Measurements from ENCODE around the gene CA5A. TPM values are rescaled to one million over a fixed set of nuclear protein-coding genes. Genes with fewer than 3 reads are reported as not detected.

CA5A gene
- total RNA-seq, 2 experiments from 2014 or later = not detected

- Histone ChIP-seq H3K4me1 (ENCODE audit: insufficient read depth, low read length) (peaks cover 10% of the 10 kb centered on the region), H3K4me3 (ENCODE audit: low read length) (no peak overlapping the region), H3K36me3 (ENCODE audit: insufficient read depth, low read length) (peaks cover 12% of the 10 kb centered on the region), H3K9me3 (ENCODE audit: control insufficient read depth in 1 of 2, insufficient read depth in 1 of 2, low read length in 2 of 2) (no peaks in the 10 kb centered on the region), H3K27ac (ENCODE audit: low read depth in 1 of 2, low read length in 2 of 2) (no peak overlapping the region), H3K27me3 (ENCODE audit: control insufficient read depth in 1 of 2, insufficient read depth in 2 of 2, low read length in 2 of 2) (no peaks in the 10 kb centered on the region)
- H3K4me1 Mint-ChIP-seq (ENCODE audit: low read depth) = peaks cover 6% of the 10 kb centered on the region
- ATAC-seq (ENCODE audit: poor library complexity) (no peak), DNase-seq (no peak)
- H3K27me3 Mint-ChIP-seq = no peaks in the 10 kb centered on the region
- no peaks in the 10 kb centered on the region for H3K9me3 Mint-ChIP-seq
- H3K27ac Mint-ChIP-seq = no peak overlapping the region
- ChIA-PET POLR2A (no interaction called here), CTCF (interaction anchor here (2.1 kb wide), 1 partner anchor 66 kb away, joined by 7 read pairs; no protein-coding TSS in a partner anchor)
- no peak overlapping the region for H3K4me3 Mint-ChIP-seq
- peaks cover 6% of the 10 kb centered on the region for H3K36me3 Mint-ChIP-seq (ENCODE audit: low read depth)
- intact Hi-C loops (cut with DNase I, micrococcal nuclease) = loop anchor here in 1 of 2 experiments (2.0 kb wide), 1 partner anchor 24 kb away; no protein-coding TSS in a partner anchor
- TF ChIP-seq CTCF (IDR thresholded peaks at IDR 0.05) = no peak
Observed at GRCh38 chr16:87844809-87845208, 91.5 kb downstream of the CA5A start.

- TF ChIP-seq CTCF (IDR thresholded peaks at IDR 0.05) = no peak
- intact Hi-C loops (cut with DNase I, micrococcal nuclease) = loop anchor here in 1 of 2 experiments (2.0 kb wide), 1 partner anchor 23 kb away; no protein-coding TSS in a partner anchor
- Mint-ChIP-seq H3K27me3 (no peaks in the 10 kb centered on the region), H3K36me3 (ENCODE audit: low read depth) (peaks cover 6% of the 10 kb centered on the region), H3K27ac (no peak overlapping the region), H3K9me3 (no peaks in the 10 kb centered on the region), H3K4me3 (peak overlapping the region; percentile 34), H3K4me1 (ENCODE audit: low read depth) (peaks cover 6% of the 10 kb centered on the region)
- Histone ChIP-seq H3K9me3 (ENCODE audit: control insufficient read depth in 1 of 2, insufficient read depth in 1 of 2, low read length in 2 of 2) (no peaks in the 10 kb centered on the region), H3K36me3 (ENCODE audit: insufficient read depth, low read length) (peaks cover 18% of the 10 kb centered on the region), H3K27me3 (ENCODE audit: control insufficient read depth in 1 of 2, insufficient read depth in 2 of 2, low read length in 2 of 2) (no peaks in the 10 kb centered on the region), H3K4me3 (ENCODE audit: low read length) (no peak overlapping the region), H3K4me1 (ENCODE audit: insufficient read depth, low read length) (peaks cover 10% of the 10 kb centered on the region), H3K27ac (ENCODE audit: low read depth in 1 of 2, low read length in 2 of 2) (no peak overlapping the region)
- POLR2A ChIA-PET = no interaction called here
- ATAC-seq (ENCODE audit: poor library complexity) (no peak), DNase-seq (no peak)
- CTCF ChIA-PET = interaction anchor here (2.1 kb wide), 1 partner anchor 65 kb away, joined by 7 read pairs; no protein-coding TSS in a partner anchor
Observed at GRCh38 chr16:87844120-87844733, 92.1 kb downstream of the CA5A start.

DNA sequence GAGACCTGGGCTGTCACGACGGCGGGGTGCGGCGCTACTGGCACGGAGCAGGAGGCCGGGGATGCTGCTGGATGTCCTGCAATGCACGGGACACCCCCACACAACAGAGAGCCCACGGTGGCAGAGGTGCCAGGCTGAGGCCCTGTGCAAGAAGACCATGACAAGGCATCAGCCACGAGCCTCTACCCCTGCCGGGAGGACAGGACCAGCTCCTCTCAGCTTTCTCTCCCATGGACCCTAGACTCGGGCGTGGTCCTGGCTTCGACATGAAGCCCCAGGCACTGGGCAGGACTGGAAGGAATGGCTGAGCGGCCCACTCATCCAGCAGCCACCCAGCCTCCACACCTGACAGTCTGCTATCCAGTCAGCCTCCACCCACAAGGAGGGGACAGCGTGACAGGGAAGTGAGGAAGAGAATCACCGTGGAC lies 92.6 kb downstream of the CA5A start:
- no peak overlapping the region for H3K4me3 ChIP-seq (ENCODE audit: low read length)
- ChIA-PET CTCF (interaction anchor here (0.7 kb wide), 1 partner anchor 28 kb away, joined by 4 read pairs; no protein-coding TSS in a partner anchor), POLR2A (no interaction called here)
- intact Hi-C loops (cut with DNase I, micrococcal nuclease) = loop anchor here in 1 of 2 experiments (2.0 kb wide), 1 partner anchor 23 kb away; no protein-coding TSS in a partner anchor
- Mint-ChIP-seq H3K4me3 (peak overlapping the region; percentile 34), H3K27ac (no peak overlapping the region), H3K27me3 (no peaks in the 10 kb centered on the region), H3K36me3 (ENCODE audit: low read depth) (peaks cover 1% of the 10 kb centered on the region), H3K4me1 (ENCODE audit: low read depth) (peaks cover 6% of the 10 kb centered on the region), H3K9me3 (no peaks in the 10 kb centered on the region)
- H3K27me3 ChIP-seq (ENCODE audit: control insufficient read depth in 1 of 2, insufficient read depth in 2 of 2, low read length in 2 of 2) = no peaks in the 10 kb centered on the region
- ATAC-seq (ENCODE audit: poor library complexity) = no peak
- TF ChIP-seq CTCF (IDR thresholded peaks at IDR 0.05) = no peak
- H3K9me3 ChIP-seq (ENCODE audit: control insufficient read depth in 1 of 2, insufficient read depth in 1 of 2, low read length in 2 of 2) = no peaks in the 10 kb centered on the region
- no peak overlapping the region for H3K27ac ChIP-seq (ENCODE audit: low read depth in 1 of 2, low read length in 2 of 2)
- peaks cover 10% of the 10 kb centered on the region for H3K4me1 ChIP-seq (ENCODE audit: insufficient read depth, low read length)
- no peak for DNase-seq
- peaks cover 24% of the 10 kb centered on the region for H3K36me3 ChIP-seq (ENCODE audit: insufficient read depth, low read length)

Measured in CD4-positive, alpha-beta T cell (primary cell).